Astrocyte of the cerebellum (primary cell): ENCODE results near the gene TROAP.
"Not testable (repeated sequence)": the region's sequence is repeated elsewhere in the genome, so short reads cannot be mapped to it uniquely, and the experiment has no call there.

ENCODE experiments used
- DNase-seq: peaks from one replicate; pipeline ENCODE4 v3.0.0-alpha.2; 2011; ENCODE audit warnings: low read depth
- H3K4me3 ChIP-seq: 2 replicates; pipeline ENCODE4 v1.5.1; 2011; ENCODE audit warnings: mild to moderate bottlenecking, low read depth, low read length, moderate library complexity
- in situ Hi-C: cut with HindIII; loops from 2 replicates; pipeline ENCODE4 v1.10.0; 2017; ENCODE audit warnings: low sequenced_read_pairs
- TF ChIP-seq, protein P1 (sequence below): IDR thresholded peaks from 2 replicates; pipeline ENCODE4 v1.5.1; 2012; ENCODE audit warnings: low read length, low read depth, moderate library complexity, mild to moderate bottlenecking; ENCODE audit errors: missing control alignments

Gene TROAP

DNA sequence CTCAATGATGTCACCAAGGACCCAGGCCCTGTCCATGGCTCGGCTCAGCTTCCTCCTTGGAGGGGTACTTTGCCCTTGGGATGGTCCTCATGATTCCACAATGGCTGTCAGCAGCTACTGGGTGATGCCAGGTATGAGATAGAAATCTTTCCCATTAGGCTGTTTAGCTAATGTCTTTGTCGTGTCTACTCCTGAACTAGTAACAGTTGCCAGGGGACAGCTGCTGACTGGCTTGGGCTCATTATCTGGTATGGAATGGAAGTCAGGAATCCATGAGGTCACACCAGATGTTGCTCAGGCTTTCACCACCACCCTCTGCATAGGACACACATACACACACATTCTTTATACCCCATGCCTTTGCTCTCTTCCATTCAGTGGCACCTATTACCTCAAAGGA, 18.9 kb upstream of the TROAP start:
- no peak for DNase-seq
- TF ChIP-seq, protein P1, sequence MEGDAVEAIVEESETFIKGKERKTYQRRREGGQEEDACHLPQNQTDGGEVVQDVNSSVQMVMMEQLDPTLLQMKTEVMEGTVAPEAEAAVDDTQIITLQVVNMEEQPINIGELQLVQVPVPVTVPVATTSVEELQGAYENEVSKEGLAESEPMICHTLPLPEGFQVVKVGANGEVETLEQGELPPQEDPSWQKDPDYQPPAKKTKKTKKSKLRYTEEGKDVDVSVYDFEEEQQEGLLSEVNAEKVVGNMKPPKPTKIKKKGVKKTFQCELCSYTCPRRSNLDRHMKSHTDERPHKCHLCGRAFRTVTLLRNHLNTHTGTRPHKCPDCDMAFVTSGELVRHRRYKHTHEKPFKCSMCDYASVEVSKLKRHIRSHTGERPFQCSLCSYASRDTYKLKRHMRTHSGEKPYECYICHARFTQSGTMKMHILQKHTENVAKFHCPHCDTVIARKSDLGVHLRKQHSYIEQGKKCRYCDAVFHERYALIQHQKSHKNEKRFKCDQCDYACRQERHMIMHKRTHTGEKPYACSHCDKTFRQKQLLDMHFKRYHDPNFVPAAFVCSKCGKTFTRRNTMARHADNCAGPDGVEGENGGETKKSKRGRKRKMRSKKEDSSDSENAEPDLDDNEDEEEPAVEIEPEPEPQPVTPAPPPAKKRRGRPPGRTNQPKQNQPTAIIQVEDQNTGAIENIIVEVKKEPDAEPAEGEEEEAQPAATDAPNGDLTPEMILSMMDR = no peak
- in situ Hi-C loops = no loop called here
- no peak overlapping the region for H3K4me3 ChIP-seq

DNA sequence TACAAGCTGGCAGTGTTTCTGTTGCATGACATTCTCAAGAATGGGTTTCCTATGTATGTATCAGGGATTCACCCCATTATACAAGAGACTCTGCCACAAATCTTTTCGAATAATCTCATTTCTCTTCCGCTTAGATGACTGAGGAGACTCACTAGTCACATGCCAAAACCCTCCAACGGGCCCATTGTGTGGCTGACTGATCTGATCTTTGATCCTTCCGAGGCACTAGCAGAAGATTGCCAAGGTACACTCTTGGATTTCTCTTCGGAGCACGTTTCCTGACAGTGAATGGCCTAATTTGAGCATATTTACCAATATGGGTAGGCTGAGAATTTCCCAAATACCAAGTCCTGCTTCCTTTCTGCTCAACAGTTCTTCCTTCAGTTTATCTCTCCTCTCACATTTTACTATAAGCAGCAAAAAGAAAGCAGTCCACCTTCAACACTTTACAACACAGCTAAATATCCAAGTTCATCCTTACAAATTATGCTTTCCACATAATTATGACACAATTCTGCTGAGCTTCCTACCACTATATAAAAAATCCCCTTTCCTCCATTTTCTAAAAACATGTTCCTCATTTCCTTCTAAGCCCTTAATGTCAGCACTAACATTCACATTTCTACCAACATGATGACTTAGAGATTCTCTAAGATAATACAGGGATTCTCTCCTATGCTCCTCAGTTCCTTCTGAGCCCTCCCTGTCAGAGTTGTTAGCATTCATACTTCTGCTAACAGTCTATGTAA, 17.1 kb upstream of the TROAP start:
- in situ Hi-C loops = no loop called here
- TF ChIP-seq, protein P1 = no peak
- DNase-seq = no peak
- no peak overlapping the region for H3K4me3 ChIP-seq

DNA sequence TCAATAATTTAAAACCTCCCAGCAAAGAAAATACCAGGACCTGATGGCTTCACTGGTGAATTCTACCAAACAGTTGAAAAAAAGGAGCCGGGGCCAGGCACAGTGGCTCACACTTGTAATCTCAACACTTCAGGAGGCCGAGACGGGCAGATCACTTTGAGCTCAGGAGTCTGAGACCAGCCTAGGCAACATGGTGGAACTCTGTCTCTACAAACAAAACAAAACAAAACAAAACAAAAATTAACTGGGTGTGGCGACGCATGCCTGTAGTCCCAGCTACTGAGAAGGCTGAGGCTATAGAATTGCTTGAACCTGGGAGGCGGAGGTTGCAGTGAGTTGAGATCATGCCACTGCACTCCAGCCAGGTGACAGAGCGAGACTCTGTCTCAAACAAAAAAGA, 13.7 kb upstream of the TROAP start:
- in situ Hi-C loops = no loop called here
- no peak for DNase-seq
- TF ChIP-seq, protein P1 = no peak
- no peak overlapping the region for H3K4me3 ChIP-seq

DNA sequence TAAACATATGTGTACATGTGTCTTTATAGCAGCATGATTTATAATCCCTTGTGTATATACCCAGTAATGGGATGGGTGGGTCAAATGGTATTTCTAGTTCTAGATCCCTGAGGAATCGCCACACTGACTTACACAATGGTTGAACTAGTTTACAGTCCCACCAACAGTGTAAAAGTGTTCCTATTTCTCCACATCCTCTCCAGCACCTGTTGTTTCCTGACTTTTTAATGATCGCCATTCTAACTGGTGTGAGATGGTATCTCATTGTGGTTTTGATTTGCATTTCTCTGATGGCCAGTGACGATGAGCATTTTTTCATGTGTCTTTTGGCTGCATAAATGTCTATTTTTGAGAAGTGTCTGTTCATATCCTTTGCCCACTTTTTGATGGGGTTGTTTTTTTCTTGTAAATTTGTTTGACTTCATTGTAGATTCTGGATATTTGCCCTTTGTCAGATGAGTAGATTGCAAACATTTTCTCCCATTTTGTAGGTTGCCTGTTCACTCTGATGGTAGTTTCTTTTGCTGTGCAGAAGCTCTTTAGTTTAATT, 12.5 kb upstream of the TROAP start:
- in situ Hi-C loops = not testable (repeated sequence)

DNA sequence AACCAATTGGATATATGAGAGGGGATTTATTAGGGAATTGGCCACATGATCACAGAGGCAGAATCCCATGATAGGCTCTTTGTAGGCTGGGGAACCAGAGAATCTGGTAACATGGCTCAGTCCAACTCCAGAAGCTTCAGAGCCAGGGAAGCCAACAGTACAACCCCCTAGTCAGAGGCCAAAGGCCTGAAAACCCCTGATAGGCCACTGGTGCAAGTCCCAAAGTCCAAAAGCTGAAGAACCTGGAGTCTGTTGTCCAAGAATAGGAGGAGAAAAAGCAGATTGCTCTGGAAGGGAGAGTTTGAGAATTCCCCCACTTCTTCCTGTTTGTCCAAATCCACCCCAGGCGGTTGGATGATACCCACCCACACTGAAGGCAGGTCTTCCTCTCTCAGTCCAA, 8.2 kb upstream of the TROAP start:
- TF ChIP-seq, protein P1 = no peak

More for the DNA sequence above, 12.5 kb upstream of the TROAP start:
- H3K4me3 ChIP-seq, DNase-seq: not testable (repeated sequence)

DNA sequence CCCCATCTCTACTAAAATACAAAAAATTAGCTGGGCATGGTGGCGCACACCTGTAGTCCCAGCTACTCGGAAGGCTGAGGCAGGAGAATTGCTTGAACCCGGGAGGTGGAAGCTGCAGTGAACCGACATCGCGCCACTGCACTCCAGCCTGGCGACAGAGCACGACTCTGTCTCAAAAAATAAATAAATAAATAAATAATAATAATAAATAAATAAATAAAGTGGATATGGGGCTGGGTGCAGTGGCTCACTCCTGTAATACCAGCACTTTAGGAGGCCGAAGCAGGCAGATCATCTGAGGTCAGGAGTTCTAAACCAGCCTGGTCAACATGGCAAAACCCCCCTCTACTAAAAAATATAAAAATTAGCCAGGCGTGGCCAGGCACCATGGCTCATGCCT, 5.9 kb upstream of the TROAP start:
- in situ Hi-C loops, H3K4me3 ChIP-seq, DNase-seq: not testable (repeated sequence)

More for the DNA sequence above, 8.2 kb upstream of the TROAP start:
- no peak overlapping the region for H3K4me3 ChIP-seq
- DNase-seq = no peak
- in situ Hi-C loops = no loop called here

DNA sequence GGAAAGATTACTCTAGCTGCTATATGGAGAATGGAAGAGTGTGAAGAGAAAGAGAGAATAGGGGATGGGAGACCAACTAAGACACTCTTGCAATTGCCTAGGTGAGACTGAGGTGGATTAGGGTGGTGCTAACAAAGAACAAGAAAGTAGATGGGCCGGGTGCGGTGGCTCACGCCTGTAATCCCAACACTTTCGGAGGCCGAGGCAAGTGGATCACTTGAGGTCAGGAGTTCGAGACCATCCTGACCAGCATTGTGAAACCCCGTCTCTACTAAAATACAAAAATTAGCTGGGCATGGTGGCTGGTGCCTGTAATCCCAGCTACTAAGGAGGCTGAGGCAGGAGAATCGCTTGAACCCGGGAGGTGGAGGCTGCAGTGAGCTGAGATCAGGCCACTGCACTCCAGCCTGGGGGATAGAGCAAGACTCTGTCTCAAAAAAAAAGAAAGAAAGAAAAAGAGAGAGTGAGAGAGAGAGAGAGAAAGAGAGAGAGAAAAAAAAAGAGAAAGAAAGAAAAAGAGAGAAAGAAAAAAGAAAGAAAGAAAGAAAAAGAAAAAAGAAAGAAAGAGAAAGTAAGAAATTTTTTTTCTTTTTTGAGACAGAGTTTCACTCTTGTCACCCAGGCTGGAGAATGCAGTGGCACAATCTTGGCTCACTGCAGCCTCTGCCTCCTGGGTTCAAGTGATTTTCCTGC, 2.5 kb upstream of the TROAP start:
- H3K4me3 ChIP-seq, in situ Hi-C loops, DNase-seq: not testable (repeated sequence)

DNA sequence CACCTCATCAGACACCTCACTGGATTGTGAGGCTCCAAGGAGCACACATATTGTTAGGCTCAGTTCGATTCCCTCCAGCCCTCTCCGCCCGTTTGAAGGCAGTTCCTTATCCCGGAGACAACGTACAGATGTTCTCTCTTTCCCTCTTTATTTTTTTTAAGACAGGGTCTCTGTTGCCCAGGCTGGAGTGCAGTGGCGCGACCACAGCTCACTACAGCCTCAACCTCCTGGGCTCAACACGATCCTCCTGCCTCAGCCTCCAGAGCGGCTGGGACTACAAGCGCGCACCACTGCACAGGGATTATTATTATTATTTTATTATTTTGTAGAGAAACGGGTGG, 718 bp upstream of the TROAP start:
- DNase-seq = no peak
- TF ChIP-seq, protein P1 = no peak
- in situ Hi-C loops = no loop called here
- H3K4me3 ChIP-seq = peak overlapping the region; percentile 71
